NB4 (cell line): Measurements from ENCODE around the gene ATP10A.

Experiments
- POLR2A ChIP-seq: IDR thresholded peaks from 2 replicates; pipeline ENCODE4 v1.6.1; 2011; ENCODE audit warnings: mild to moderate bottlenecking; ENCODE audit not compliant: insufficient read length; ENCODE audit errors: extremely low read depth
- TF ChIP-seq, protein P1 (sequence below): IDR thresholded peaks from one replicate; pipeline ENCODE4 v1.5.1; 2012; ENCODE audit warnings: low read depth, low read length
- TF ChIP-seq, protein P2 (sequence below): IDR thresholded peaks from 2 replicates; pipeline ENCODE4 v1.6.1; 2011; ENCODE audit warnings: low read depth, low read length

DNA sequence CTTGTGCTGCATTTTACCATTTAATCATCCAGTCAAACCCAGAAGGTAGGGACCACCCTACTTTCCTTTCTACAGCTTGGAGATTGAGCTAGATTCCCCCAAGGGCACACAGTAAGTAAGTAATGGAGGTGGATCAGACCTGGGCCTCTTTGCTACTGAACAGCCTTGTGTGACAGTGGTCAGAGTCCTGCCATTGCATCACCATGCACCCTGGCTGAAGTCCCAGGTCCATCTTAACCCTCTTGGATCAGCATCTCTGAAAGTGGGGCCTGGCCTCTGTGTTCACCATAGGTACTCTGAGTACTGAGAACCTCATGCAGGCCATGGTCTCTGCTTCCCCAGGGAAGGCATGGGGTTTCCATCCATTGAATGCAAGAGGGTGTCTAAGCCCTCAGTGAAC lies 34.5 kb upstream of the ATP10A start:
- no peak for TF ChIP-seq POLR2A
- TF ChIP-seq, protein P1, sequence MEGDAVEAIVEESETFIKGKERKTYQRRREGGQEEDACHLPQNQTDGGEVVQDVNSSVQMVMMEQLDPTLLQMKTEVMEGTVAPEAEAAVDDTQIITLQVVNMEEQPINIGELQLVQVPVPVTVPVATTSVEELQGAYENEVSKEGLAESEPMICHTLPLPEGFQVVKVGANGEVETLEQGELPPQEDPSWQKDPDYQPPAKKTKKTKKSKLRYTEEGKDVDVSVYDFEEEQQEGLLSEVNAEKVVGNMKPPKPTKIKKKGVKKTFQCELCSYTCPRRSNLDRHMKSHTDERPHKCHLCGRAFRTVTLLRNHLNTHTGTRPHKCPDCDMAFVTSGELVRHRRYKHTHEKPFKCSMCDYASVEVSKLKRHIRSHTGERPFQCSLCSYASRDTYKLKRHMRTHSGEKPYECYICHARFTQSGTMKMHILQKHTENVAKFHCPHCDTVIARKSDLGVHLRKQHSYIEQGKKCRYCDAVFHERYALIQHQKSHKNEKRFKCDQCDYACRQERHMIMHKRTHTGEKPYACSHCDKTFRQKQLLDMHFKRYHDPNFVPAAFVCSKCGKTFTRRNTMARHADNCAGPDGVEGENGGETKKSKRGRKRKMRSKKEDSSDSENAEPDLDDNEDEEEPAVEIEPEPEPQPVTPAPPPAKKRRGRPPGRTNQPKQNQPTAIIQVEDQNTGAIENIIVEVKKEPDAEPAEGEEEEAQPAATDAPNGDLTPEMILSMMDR, result no peak
- TF ChIP-seq, protein P2, sequence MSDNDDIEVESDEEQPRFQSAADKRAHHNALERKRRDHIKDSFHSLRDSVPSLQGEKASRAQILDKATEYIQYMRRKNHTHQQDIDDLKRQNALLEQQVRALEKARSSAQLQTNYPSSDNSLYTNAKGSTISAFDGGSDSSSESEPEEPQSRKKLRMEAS, result no peak
